HG02759 (cell line): ENCODE results near the gene KCNA3.
A peak's percentile ranks its signal among the peaks of the same experiment; 100 is the strongest.

ENCODE experiments used
- ATAC-seq: cut with Tn5 transposase; IDR thresholded peaks from one replicate; pipeline ENCODE4 v1.9.1; 2021; ENCODE audit warnings: mild to moderate bottlenecking, moderate library complexity; ENCODE audit not compliant: unreplicated experiment

The KCNA3 gene

GRCh38 chr1:110639724-110640386, 34.9 kb downstream of the KCNA3 start:
- no peak for ATAC-seq

- no peak for ATAC-seq
Observed at GRCh38 chr1:110638556-110638955, 36.2 kb downstream of the KCNA3 start.

- ATAC-seq = no peak
Observed at GRCh38 chr1:110638058-110638457, 36.7 kb downstream of the KCNA3 start.

GRCh38 chr1:110637475-110637874, 37.3 kb downstream of the KCNA3 start:
- ATAC-seq = no peak

GRCh38 chr1:110636149-110636935, 38.4 kb downstream of the KCNA3 start:
- ATAC-seq = no peak

- ATAC-seq = no peak
Observed at GRCh38 chr1:110635434-110635833, 39.3 kb downstream of the KCNA3 start.

- ATAC-seq = peak; percentile 77
Observed at GRCh38 chr1:110634455-110635311, 40.1 kb downstream of the KCNA3 start.

- no peak for ATAC-seq
Observed at GRCh38 chr1:110634086-110634454, 40.7 kb downstream of the KCNA3 start.

- no peak for ATAC-seq
Observed at GRCh38 chr1:110633646-110634030, 41.1 kb downstream of the KCNA3 start.

- no peak for ATAC-seq
Observed at GRCh38 chr1:110631836-110632620, 42.7 kb downstream of the KCNA3 start.

GRCh38 chr1:110630839-110631663, 43.7 kb downstream of the KCNA3 start:
- ATAC-seq = peak; percentile 52

GRCh38 chr1:110628323-110629105, 46.2 kb downstream of the KCNA3 start:
- ATAC-seq = no peak

- ATAC-seq = no peak
Observed at GRCh38 chr1:110627764-110628163, 47.0 kb downstream of the KCNA3 start.

GRCh38 chr1:110626889-110627288, 47.9 kb downstream of the KCNA3 start:
- no peak for ATAC-seq
